Measurements from ENCODE around the gene PHKG2.

The PHKG2 gene

GRCh38 chr16:30757316-30757715, 9.1 kb downstream of the PHKG2 start:
- H3K9me3 ChIP-seq (ENCODE audit: control insufficient read depth in 2 of 2, low read length in 2 of 2): no peaks in the 10 kb centered on the region
- H3K9ac ChIP-seq (ENCODE audit: low read length in 2 of 2): no peak overlapping the region
- no peaks in the 10 kb centered on the region for H3K27me3 ChIP-seq (ENCODE audit: control insufficient read depth in 1 of 2, insufficient read depth in 2 of 2, low read length in 2 of 2)
- H3K4me1 ChIP-seq (ENCODE audit: control insufficient read depth, insufficient read depth, low read length): peaks cover 12% of the 10 kb centered on the region
- H3K36me3 ChIP-seq (ENCODE audit: control insufficient read depth in 2 of 2, insufficient read depth in 2 of 2, low read length in 2 of 2): peaks cover 13 to 18% of the 10 kb centered on the region in 2 donors
- no peak overlapping the region for H3K27ac ChIP-seq (ENCODE audit: low read length)
- H3K4me3 ChIP-seq (ENCODE audit: low read length in 2 of 2): no peak overlapping the region

GRCh38 chr16:30758988-30759491, 10.8 kb downstream of the PHKG2 start:
- Histone ChIP-seq H3K36me3 (ENCODE audit: control insufficient read depth in 2 of 2, insufficient read depth in 2 of 2, low read length in 2 of 2) (peaks cover 12 to 15% of the 10 kb centered on the region in 2 donors), H3K27me3 (ENCODE audit: control insufficient read depth in 1 of 2, insufficient read depth in 2 of 2, low read length in 2 of 2) (no peaks in the 10 kb centered on the region), H3K27ac (ENCODE audit: low read length) (no peak overlapping the region)

GRCh38 chr16:30760001-30760559, 11.9 kb downstream of the PHKG2 start:
- Histone ChIP-seq H3K36me3 (ENCODE audit: control insufficient read depth in 2 of 2, insufficient read depth in 2 of 2, low read length in 2 of 2) (peaks cover 21 to 23% of the 10 kb centered on the region in 2 donors), H3K4me3 (ENCODE audit: low read length in 2 of 2) (no peak overlapping the region), H3K9ac (ENCODE audit: low read length in 2 of 2) (no peak overlapping the region), H3K27me3 (ENCODE audit: control insufficient read depth in 1 of 2, insufficient read depth in 2 of 2, low read length in 2 of 2) (no peaks in the 10 kb centered on the region), H3K9me3 (ENCODE audit: control insufficient read depth in 2 of 2, low read length in 2 of 2) (no peaks in the 10 kb centered on the region), H3K27ac (ENCODE audit: low read length) (no peak overlapping the region), H3K4me1 (ENCODE audit: control insufficient read depth, insufficient read depth, low read length) (peaks cover 29% of the 10 kb centered on the region)

More at GRCh38 chr16:30758988-30759491, 10.8 kb downstream of the PHKG2 start:
- H3K4me1 ChIP-seq (ENCODE audit: control insufficient read depth, insufficient read depth, low read length): peaks cover 25% of the 10 kb centered on the region
- H3K9me3 ChIP-seq (ENCODE audit: control insufficient read depth in 2 of 2, low read length in 2 of 2): no peaks in the 10 kb centered on the region
- no peak overlapping the region for H3K9ac ChIP-seq (ENCODE audit: low read length in 2 of 2)
- no peak overlapping the region for H3K4me3 ChIP-seq (ENCODE audit: low read length in 2 of 2)

- Histone ChIP-seq H3K36me3 (ENCODE audit: control insufficient read depth in 2 of 2, insufficient read depth in 2 of 2, low read length in 2 of 2) (peaks cover 27 to 28% of the 10 kb centered on the region in 2 donors), H3K27me3 (ENCODE audit: control insufficient read depth in 1 of 2, insufficient read depth in 2 of 2, low read length in 2 of 2) (no peaks in the 10 kb centered on the region), H3K9me3 (ENCODE audit: control insufficient read depth in 2 of 2, low read length in 2 of 2) (no peaks in the 10 kb centered on the region), H3K4me3 (ENCODE audit: low read length in 2 of 2) (peak overlapping the region; percentile 78 to 97), H3K9ac (ENCODE audit: low read length in 2 of 2) (peak overlapping the region; percentile 47 to 57), H3K27ac (ENCODE audit: low read length) (peak overlapping the region; percentile 88), H3K4me1 (ENCODE audit: control insufficient read depth, insufficient read depth, low read length) (peaks cover 29% of the 10 kb centered on the region)
Observed at GRCh38 chr16:30760577-30761426, 12.6 kb downstream of the PHKG2 start.

GRCh38 chr16:30761427-30761927, 13.3 kb downstream of the PHKG2 start:
- H3K4me1 ChIP-seq (ENCODE audit: control insufficient read depth, insufficient read depth, low read length): peaks cover 29% of the 10 kb centered on the region
- H3K27me3 ChIP-seq (ENCODE audit: control insufficient read depth in 1 of 2, insufficient read depth in 2 of 2, low read length in 2 of 2): no peaks in the 10 kb centered on the region
- no peaks in the 10 kb centered on the region for H3K9me3 ChIP-seq (ENCODE audit: control insufficient read depth in 2 of 2, low read length in 2 of 2)
- peak overlapping the region; percentile 88 for H3K27ac ChIP-seq (ENCODE audit: low read length)
- H3K4me3 ChIP-seq (ENCODE audit: low read length in 2 of 2): peak overlapping the region; percentile 78 to 97
- peaks cover 28 to 33% of the 10 kb centered on the region in 2 donors for H3K36me3 ChIP-seq (ENCODE audit: control insufficient read depth in 2 of 2, insufficient read depth in 2 of 2, low read length in 2 of 2)
- peak overlapping the region; percentile 47 to 57 for H3K9ac ChIP-seq (ENCODE audit: low read length in 2 of 2)

GRCh38 chr16:30761928-30762902, 14.0 kb downstream of the PHKG2 start, which contains the start of the genes CFAP119 and RNF40:
Gene CFAP119 (minus strand): TSS chr16:30762062. CDS start chr16:30761748, 314 bp downstream.
Gene RNF40 (plus strand): TSS chr16:30762322. CDS start chr16:30762546, 224 bp downstream.
- peaks cover 30 to 37% of the 10 kb centered on the region in 2 donors for H3K36me3 ChIP-seq (ENCODE audit: control insufficient read depth in 2 of 2, insufficient read depth in 2 of 2, low read length in 2 of 2)
- peaks cover 29% of the 10 kb centered on the region for H3K4me1 ChIP-seq (ENCODE audit: control insufficient read depth, insufficient read depth, low read length)

GRCh38 chr16:30762991-30763725, 14.9 kb downstream of the PHKG2 start:
- Histone ChIP-seq H3K36me3 (ENCODE audit: control insufficient read depth in 2 of 2, insufficient read depth in 2 of 2, low read length in 2 of 2) (peaks cover 37 to 44% of the 10 kb centered on the region in 2 donors), H3K9me3 (ENCODE audit: control insufficient read depth in 2 of 2, low read length in 2 of 2) (no peaks in the 10 kb centered on the region), H3K27me3 (ENCODE audit: control insufficient read depth in 1 of 2, insufficient read depth in 2 of 2, low read length in 2 of 2) (no peaks in the 10 kb centered on the region), H3K4me3 (ENCODE audit: low read length in 2 of 2) (peak overlapping the region; percentile 78 to 97), H3K27ac (ENCODE audit: low read length) (peak overlapping the region; percentile 88), H3K9ac (ENCODE audit: low read length in 2 of 2) (peak overlapping the region; percentile 93 to 96), H3K4me1 (ENCODE audit: control insufficient read depth, insufficient read depth, low read length) (peaks cover 29% of the 10 kb centered on the region)

More at GRCh38 chr16:30761928-30762902, 14.0 kb downstream of the PHKG2 start, which contains the start of the genes CFAP119 and RNF40:
- Histone ChIP-seq H3K27me3 (ENCODE audit: control insufficient read depth in 1 of 2, insufficient read depth in 2 of 2, low read length in 2 of 2) (no peaks in the 10 kb centered on the region), H3K9ac (ENCODE audit: low read length in 2 of 2) (peak within 1 kb of the TSS; percentile 93 to 96), H3K4me3 (ENCODE audit: low read length in 2 of 2) (peak within 1 kb of the TSS; percentile 78 to 97), H3K27ac (ENCODE audit: low read length) (peak within 1 kb of the TSS; percentile 88), H3K9me3 (ENCODE audit: control insufficient read depth in 2 of 2, low read length in 2 of 2) (no peaks in the 10 kb centered on the region)

GRCh38 chr16:30764086-30764485, 15.9 kb downstream of the PHKG2 start:
- Histone ChIP-seq H3K9ac (ENCODE audit: low read length in 2 of 2) (peak overlapping the region in 1 of 2 donors; percentile 93), H3K36me3 (ENCODE audit: control insufficient read depth in 2 of 2, insufficient read depth in 2 of 2, low read length in 2 of 2) (peaks cover 46 to 53% of the 10 kb centered on the region in 2 donors)

GRCh38 chr16:30764816-30765465, 16.7 kb downstream of the PHKG2 start:
- no peaks in the 10 kb centered on the region for H3K27me3 ChIP-seq (ENCODE audit: control insufficient read depth in 1 of 2, insufficient read depth in 2 of 2, low read length in 2 of 2)
- H3K9me3 ChIP-seq (ENCODE audit: control insufficient read depth in 2 of 2, low read length in 2 of 2): no peaks in the 10 kb centered on the region
- H3K27ac ChIP-seq (ENCODE audit: low read length): no peak overlapping the region
- peaks cover 29% of the 10 kb centered on the region for H3K4me1 ChIP-seq (ENCODE audit: control insufficient read depth, insufficient read depth, low read length)
- peaks cover 53 to 59% of the 10 kb centered on the region in 2 donors for H3K36me3 ChIP-seq (ENCODE audit: control insufficient read depth in 2 of 2, insufficient read depth in 2 of 2, low read length in 2 of 2)
- H3K9ac ChIP-seq (ENCODE audit: low read length in 2 of 2): no peak overlapping the region
- no peak overlapping the region for H3K4me3 ChIP-seq (ENCODE audit: low read length in 2 of 2)

More at GRCh38 chr16:30764086-30764485, 15.9 kb downstream of the PHKG2 start:
- H3K27me3 ChIP-seq (ENCODE audit: control insufficient read depth in 1 of 2, insufficient read depth in 2 of 2, low read length in 2 of 2): no peaks in the 10 kb centered on the region
- no peak overlapping the region for H3K27ac ChIP-seq (ENCODE audit: low read length)
- H3K4me1 ChIP-seq (ENCODE audit: control insufficient read depth, insufficient read depth, low read length): peaks cover 29% of the 10 kb centered on the region
- H3K9me3 ChIP-seq (ENCODE audit: control insufficient read depth in 2 of 2, low read length in 2 of 2): no peaks in the 10 kb centered on the region
- H3K4me3 ChIP-seq (ENCODE audit: low read length in 2 of 2): no peak overlapping the region
